Endothelial cell (in vitro differentiated cells): ENCODE measurements around the gene WWC2. TPM values are rescaled to one million over a fixed set of nuclear protein-coding genes. Genes with fewer than 3 reads are reported as not detected.

Experiments used
- DNase-seq: peaks from one replicate; pipeline ENCODE4 v3.0.0; 2021; ENCODE audit warnings: low spot score
- H3K27ac Mint-ChIP-seq: one replicate; pipeline ENCODE4 v1.8.0; 2021; ENCODE audit warnings: mixed read lengths, inconsistent platforms; ENCODE audit not compliant: unreplicated experiment
- H3K27me3 Mint-ChIP-seq: one replicate; pipeline ENCODE4 v1.8.0; 2021; ENCODE audit warnings: mild to moderate bottlenecking, moderate library complexity, mixed read lengths, inconsistent platforms; ENCODE audit not compliant: unreplicated experiment
- H3K36me3 Mint-ChIP-seq: one replicate; pipeline ENCODE4 v1.8.0; 2021; ENCODE audit warnings: mild to moderate bottlenecking, low read depth, mixed read lengths, inconsistent platforms; ENCODE audit not compliant: unreplicated experiment
- H3K4me1 Mint-ChIP-seq: one replicate; pipeline ENCODE4 v1.8.0; 2021; ENCODE audit warnings: mild to moderate bottlenecking, mixed read lengths, inconsistent platforms; ENCODE audit not compliant: unreplicated experiment
- H3K4me3 Mint-ChIP-seq: one replicate; pipeline ENCODE4 v1.8.0; 2021; ENCODE audit warnings: mild to moderate bottlenecking, mixed read lengths, inconsistent platforms; ENCODE audit not compliant: unreplicated experiment
- H3K9me3 Mint-ChIP-seq: one replicate; pipeline ENCODE4 v1.8.0; 2021; ENCODE audit warnings: mixed read lengths, inconsistent platforms; ENCODE audit not compliant: unreplicated experiment
- total RNA-seq: library from RNA; stranded (reverse); fragmentation: NEBNext Ultra II Directional; extraction: Animal tissue kit (Norgen Biotek cat#: 25700); gene quantifications from one replicate; pipeline ENCODE4 v1.2.1, GENCODE V29; 2021; ENCODE audit not compliant: unreplicated experiment
- TF ChIP-seq, protein P1 (sequence below): fragments of 200-600 bp; sonication (generic); IDR thresholded peaks from one replicate; pipeline ENCODE4 v1.5.0; 2021; ENCODE audit warnings: antibody characterized with exemption; ENCODE audit not compliant: unreplicated experiment

WWC2 gene
- total RNA-seq, 1 donor from 2014 or later, result 32.0 TPM

DNA sequence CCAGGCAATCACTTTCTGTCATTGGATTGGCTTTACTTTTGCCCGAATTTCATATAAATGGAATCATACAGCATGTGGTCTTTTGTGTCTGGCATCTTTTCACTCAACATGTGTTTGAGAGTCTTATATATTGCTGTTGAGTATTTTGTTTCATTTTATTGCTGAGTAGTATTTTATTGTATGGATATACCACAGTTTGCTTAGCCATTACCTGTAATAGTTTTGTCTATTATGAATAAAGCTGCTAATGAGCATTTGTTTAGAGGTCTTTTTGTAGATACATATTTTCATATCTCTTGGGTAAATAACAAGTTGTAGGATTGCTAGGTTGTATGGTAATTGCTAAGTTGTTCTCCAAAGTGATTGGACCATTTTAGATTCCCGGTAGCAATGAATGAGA is 105.7 kb downstream of the WWC2 start:
- no peaks in the 10 kb centered on the region for H3K36me3 Mint-ChIP-seq
- no peak overlapping the region for H3K4me3 Mint-ChIP-seq
- TF ChIP-seq, protein P1, sequence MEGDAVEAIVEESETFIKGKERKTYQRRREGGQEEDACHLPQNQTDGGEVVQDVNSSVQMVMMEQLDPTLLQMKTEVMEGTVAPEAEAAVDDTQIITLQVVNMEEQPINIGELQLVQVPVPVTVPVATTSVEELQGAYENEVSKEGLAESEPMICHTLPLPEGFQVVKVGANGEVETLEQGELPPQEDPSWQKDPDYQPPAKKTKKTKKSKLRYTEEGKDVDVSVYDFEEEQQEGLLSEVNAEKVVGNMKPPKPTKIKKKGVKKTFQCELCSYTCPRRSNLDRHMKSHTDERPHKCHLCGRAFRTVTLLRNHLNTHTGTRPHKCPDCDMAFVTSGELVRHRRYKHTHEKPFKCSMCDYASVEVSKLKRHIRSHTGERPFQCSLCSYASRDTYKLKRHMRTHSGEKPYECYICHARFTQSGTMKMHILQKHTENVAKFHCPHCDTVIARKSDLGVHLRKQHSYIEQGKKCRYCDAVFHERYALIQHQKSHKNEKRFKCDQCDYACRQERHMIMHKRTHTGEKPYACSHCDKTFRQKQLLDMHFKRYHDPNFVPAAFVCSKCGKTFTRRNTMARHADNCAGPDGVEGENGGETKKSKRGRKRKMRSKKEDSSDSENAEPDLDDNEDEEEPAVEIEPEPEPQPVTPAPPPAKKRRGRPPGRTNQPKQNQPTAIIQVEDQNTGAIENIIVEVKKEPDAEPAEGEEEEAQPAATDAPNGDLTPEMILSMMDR, result no peak
- no peaks in the 10 kb centered on the region for H3K27me3 Mint-ChIP-seq
- no peaks in the 10 kb centered on the region for H3K9me3 Mint-ChIP-seq
- DNase-seq, result no peak
- no peaks in the 10 kb centered on the region for H3K4me1 Mint-ChIP-seq
- H3K27ac Mint-ChIP-seq, result no peak overlapping the region

DNA sequence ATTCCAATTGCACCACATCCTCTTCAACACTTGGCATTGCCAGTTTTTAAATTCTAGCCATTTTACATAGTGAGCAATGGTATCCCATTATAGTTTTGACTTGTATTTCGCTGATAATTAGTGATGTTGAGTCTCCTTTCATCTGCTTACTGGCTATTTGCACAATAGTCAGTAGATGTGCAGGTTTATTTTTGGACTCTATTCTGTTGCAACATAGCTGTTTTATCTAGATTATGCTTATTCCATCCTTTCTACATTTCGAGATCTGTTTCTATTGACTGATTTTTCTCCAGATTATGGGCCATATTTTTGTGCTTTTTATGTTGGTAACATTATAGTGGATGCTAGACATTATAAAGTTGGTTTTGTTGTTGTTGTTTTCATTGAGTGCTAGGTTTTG is 106.1 kb downstream of the WWC2 start:
- Mint-ChIP-seq H3K9me3 (no peaks in the 10 kb centered on the region), H3K4me1 (no peaks in the 10 kb centered on the region), H3K36me3 (no peaks in the 10 kb centered on the region), H3K27ac (no peak overlapping the region), H3K27me3 (no peaks in the 10 kb centered on the region), H3K4me3 (no peak overlapping the region)
- DNase-seq, result no peak
- TF ChIP-seq, protein P1, result no peak

DNA sequence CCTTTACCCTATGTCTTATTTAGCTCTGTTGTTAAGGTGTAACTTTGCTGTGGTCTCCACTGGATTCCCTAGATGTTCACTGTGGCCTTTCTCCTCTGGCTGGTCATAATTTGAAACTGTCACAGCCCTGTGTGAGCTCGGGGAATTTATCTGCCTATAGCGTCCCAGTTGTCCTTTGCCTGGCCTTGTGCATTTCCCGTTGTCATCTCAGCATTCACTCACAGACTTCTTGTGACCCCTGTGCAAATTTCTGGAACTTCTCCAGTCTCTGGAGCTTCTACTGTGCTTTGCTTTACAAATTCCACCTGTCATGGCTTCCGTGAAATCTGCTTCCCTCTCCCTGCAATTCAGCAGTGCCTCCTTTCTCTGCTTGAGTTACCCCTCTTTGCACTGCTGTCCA is 106.7 kb downstream of the WWC2 start:
- no peaks in the 10 kb centered on the region for H3K4me1 Mint-ChIP-seq
- H3K27me3 Mint-ChIP-seq, result no peaks in the 10 kb centered on the region
- TF ChIP-seq, protein P1, result no peak
- no peaks in the 10 kb centered on the region for H3K36me3 Mint-ChIP-seq
- no peak overlapping the region for H3K4me3 Mint-ChIP-seq
- H3K9me3 Mint-ChIP-seq, result no peaks in the 10 kb centered on the region
- DNase-seq, result no peak
- no peak overlapping the region for H3K27ac Mint-ChIP-seq

DNA sequence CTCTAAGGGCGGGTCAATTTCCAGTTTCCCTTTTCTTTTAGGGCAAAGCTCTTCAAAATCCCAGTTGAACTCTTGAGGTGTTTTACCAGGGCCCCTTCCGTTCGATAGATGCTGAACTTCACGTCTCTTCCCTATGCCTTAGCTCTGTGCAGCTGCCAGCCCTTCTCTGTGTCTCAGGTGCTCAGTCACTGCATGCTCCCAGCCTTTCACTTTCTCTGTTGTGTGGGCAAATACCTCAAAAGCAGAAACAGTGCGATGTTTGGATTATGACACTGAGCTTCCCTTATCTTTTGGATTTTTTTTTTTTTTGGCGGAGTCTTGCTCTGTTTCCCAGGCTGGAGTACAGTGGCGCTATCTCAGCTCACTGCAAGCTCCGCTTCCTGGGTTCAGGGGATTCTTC is 112.5 kb downstream of the WWC2 start:
- no peak overlapping the region for H3K4me3 Mint-ChIP-seq
- no peaks in the 10 kb centered on the region for H3K27me3 Mint-ChIP-seq
- no peak overlapping the region for H3K27ac Mint-ChIP-seq
- no peaks in the 10 kb centered on the region for H3K36me3 Mint-ChIP-seq
- no peak for DNase-seq
- TF ChIP-seq, protein P1, result no peak
- H3K4me1 Mint-ChIP-seq, result no peaks in the 10 kb centered on the region
- H3K9me3 Mint-ChIP-seq, result no peaks in the 10 kb centered on the region

DNA sequence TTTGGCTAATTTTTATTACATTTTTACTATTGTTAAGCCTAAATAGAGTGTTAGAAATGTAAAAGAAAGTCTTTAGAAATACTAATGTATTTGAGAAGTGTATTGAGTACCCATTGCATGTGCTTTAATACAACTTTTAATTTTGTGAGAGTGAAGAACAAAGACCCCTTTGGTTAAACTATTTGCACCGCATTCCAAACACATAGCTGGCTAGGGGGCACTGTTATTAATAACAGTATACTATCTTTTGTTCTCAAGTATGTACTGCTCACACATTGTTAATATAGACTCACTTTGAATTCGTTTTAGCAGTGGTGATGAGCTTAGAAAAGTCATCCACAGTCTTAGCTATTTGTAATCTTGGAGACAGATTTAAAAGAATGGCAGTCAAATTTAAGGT is 114.9 kb downstream of the WWC2 start:
- no peak for DNase-seq
- Mint-ChIP-seq H3K4me1 (no peaks in the 10 kb centered on the region), H3K36me3 (no peaks in the 10 kb centered on the region), H3K27me3 (no peaks in the 10 kb centered on the region), H3K27ac (no peak overlapping the region), H3K9me3 (no peaks in the 10 kb centered on the region), H3K4me3 (no peak overlapping the region)
- TF ChIP-seq, protein P1, result no peak
